ENCODE measurements around the gene DTNB. TPM values are rescaled to one million over a fixed set of nuclear protein-coding genes. Genes with fewer than 3 reads are reported as not detected.
"Not testable (repeated sequence)": the region's sequence is repeated elsewhere in the genome, so short reads cannot be mapped to it uniquely, and the experiment has no call there.

DTNB gene
- total RNA-seq, 1 experiment from 2014 or later: 19.6 TPM

DNA sequence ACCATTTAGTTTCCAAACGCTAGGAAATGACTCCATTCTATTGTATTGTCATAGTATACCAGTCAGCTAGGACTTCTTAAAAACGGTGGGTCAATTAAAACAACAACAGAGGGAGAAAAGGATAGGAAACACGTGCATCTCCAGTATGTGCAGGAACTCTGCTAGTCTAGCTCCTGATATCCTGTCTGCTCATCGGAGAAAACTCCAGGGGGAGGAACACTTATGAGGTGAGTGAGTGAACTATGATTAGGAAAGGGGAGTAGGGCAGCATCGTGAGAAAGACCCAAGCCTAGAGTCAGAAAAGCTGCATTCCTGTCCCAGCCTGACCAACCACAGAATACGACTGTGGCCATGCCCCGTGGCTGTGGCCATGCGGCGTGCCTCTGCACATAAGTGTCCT is 34.2 kb downstream of the DTNB start:
- POLR2A ChIA-PET (ENCODE audit: low non-redundant PET): no interaction called here
- BruUV-seq (replicated peaks): no TSS peak
- TF ChIP-seq, protein P1, sequence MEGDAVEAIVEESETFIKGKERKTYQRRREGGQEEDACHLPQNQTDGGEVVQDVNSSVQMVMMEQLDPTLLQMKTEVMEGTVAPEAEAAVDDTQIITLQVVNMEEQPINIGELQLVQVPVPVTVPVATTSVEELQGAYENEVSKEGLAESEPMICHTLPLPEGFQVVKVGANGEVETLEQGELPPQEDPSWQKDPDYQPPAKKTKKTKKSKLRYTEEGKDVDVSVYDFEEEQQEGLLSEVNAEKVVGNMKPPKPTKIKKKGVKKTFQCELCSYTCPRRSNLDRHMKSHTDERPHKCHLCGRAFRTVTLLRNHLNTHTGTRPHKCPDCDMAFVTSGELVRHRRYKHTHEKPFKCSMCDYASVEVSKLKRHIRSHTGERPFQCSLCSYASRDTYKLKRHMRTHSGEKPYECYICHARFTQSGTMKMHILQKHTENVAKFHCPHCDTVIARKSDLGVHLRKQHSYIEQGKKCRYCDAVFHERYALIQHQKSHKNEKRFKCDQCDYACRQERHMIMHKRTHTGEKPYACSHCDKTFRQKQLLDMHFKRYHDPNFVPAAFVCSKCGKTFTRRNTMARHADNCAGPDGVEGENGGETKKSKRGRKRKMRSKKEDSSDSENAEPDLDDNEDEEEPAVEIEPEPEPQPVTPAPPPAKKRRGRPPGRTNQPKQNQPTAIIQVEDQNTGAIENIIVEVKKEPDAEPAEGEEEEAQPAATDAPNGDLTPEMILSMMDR (conservative IDR thresholded peaks at IDR 0.05; ENCODE audit: low read depth, low read length): no peak
- no peak for TF ChIP-seq EZH2 (IDR thresholded peaks at IDR 0.05; ENCODE audit: borderline replicate concordance, low read depth, low read length, poor library complexity, severe bottlenecking)

DNA sequence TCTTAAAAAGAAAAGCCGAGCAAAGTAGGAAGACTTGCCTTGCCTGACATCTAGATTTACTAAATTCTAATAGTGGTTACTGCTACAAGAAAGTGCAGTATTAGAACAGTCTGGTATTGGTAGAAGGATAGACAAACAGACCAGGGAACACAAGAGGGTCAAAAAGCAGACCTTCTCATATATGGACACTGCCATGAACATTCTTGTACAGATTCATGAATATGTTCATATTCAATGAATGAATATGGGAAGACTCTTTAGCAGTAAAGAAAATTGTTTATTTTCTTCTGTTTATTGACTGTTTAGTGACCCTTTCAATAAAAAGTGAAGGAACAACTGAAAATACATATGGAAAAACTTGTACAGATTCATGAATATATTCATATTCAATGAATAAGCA is 37.6 kb downstream of the DTNB start:
- CTCF ChIA-PET: no interaction called here
- H3K27ac ChIP-seq (ENCODE audit: low read depth, low read length, poor library complexity, severe bottlenecking): no peak overlapping the region
- intact Hi-C loops (cut with micrococcal nuclease; ENCODE audit: unreplicated experiment): no loop called here
- no TSS peak for BruUV-seq (replicated peaks)
- no peaks in the 10 kb centered on the region for H3K4me1 ChIP-seq (ENCODE audit: insufficient read depth, low read length, poor library complexity, severe bottlenecking)
- TF ChIP-seq, protein P1 (conservative IDR thresholded peaks at IDR 0.05; ENCODE audit: low read depth, low read length): no peak
- TF ChIP-seq EZH2 (IDR thresholded peaks at IDR 0.05; ENCODE audit: borderline replicate concordance, low read depth, low read length, poor library complexity, severe bottlenecking): no peak
- H3K4me3 ChIP-seq (ENCODE audit: low read depth, low read length, poor library complexity, severe bottlenecking): no peak overlapping the region
- DNase-seq (ENCODE audit: low spot score): no peak
- no peaks in the 10 kb centered on the region for H3K9me3 ChIP-seq (ENCODE audit: low read depth, low read length, poor library complexity, severe bottlenecking)
- no peaks in the 10 kb centered on the region for H3K27me3 ChIP-seq (replicated peaks; ENCODE audit: insufficient read depth, low read depth, low read length, poor library complexity)
- H3K36me3 ChIP-seq (ENCODE audit: insufficient read depth, low read length, poor library complexity, severe bottlenecking): no peaks in the 10 kb centered on the region
- POLR2A ChIA-PET (ENCODE audit: low non-redundant PET): no interaction called here

More for the DNA sequence above, 34.2 kb downstream of the DTNB start:
- H3K27ac ChIP-seq (ENCODE audit: low read depth, low read length, poor library complexity, severe bottlenecking): no peak overlapping the region
- CTCF ChIA-PET: no interaction called here
- no peaks in the 10 kb centered on the region for H3K4me1 ChIP-seq (ENCODE audit: insufficient read depth, low read length, poor library complexity, severe bottlenecking)
- H3K4me3 ChIP-seq (ENCODE audit: low read depth, low read length, poor library complexity, severe bottlenecking): no peak overlapping the region
- no peaks in the 10 kb centered on the region for H3K36me3 ChIP-seq (ENCODE audit: insufficient read depth, low read length, poor library complexity, severe bottlenecking)
- no peak for DNase-seq (ENCODE audit: low spot score)
- intact Hi-C loops (cut with micrococcal nuclease; ENCODE audit: unreplicated experiment): no loop called here
- H3K9me3 ChIP-seq (ENCODE audit: low read depth, low read length, poor library complexity, severe bottlenecking): no peaks in the 10 kb centered on the region
- H3K27me3 ChIP-seq (replicated peaks; ENCODE audit: insufficient read depth, low read depth, low read length, poor library complexity): no peaks in the 10 kb centered on the region

DNA sequence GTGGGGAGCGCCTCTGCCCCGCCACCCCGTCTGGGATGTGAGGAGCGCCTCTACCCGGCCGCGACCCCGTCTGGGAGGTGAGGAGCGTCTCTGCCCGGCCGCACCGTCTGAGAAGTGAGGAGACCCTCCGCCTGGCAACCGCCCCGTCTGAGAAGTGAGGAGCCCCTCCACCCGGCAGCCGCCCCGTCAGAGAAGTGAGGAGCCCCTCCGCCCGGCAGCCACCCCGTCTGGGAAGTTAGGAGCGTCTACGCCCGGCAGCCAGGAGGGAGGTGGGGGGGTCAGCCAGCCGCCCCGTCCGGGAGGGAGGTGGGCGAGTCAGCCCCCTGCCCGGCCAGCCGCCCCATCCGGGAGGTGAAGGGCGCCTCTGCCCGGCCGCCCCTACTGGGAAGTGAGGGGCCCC is 39.6 kb downstream of the DTNB start:
- H3K36me3 ChIP-seq (ENCODE audit: insufficient read depth, low read length, poor library complexity, severe bottlenecking); intact Hi-C loops (cut with micrococcal nuclease; ENCODE audit: unreplicated experiment); POLR2A ChIA-PET (ENCODE audit: low non-redundant PET); CTCF ChIA-PET; DNase-seq (ENCODE audit: low spot score); H3K27ac ChIP-seq (ENCODE audit: low read depth, low read length, poor library complexity, severe bottlenecking); BruUV-seq (replicated peaks); H3K27me3 ChIP-seq (replicated peaks; ENCODE audit: insufficient read depth, low read depth, low read length, poor library complexity); H3K9me3 ChIP-seq (ENCODE audit: low read depth, low read length, poor library complexity, severe bottlenecking); H3K4me3 ChIP-seq (ENCODE audit: low read depth, low read length, poor library complexity, severe bottlenecking); H3K4me1 ChIP-seq (ENCODE audit: insufficient read depth, low read length, poor library complexity, severe bottlenecking): not testable (repeated sequence)

DNA sequence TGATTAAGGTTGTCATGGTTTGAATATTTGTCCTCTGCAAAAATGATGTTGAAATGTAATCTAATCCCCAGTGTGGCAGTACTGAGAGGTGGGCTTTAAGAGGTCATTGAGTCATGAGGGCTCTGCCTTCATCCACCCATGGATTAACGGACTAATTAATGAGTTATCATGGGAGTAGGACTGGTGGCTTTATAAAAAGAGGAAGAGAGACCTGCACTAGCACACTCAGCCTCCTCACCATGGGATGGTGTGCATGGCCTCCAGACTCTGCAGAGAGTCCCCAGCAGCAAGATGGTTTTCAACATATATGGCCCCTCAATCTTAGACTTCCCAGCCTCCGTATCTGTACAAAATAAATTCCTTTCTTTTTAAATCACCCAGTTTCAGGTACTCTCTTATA is 41.0 kb downstream of the DTNB start:
- H3K9me3 ChIP-seq (ENCODE audit: low read depth, low read length, poor library complexity, severe bottlenecking): no peaks in the 10 kb centered on the region
- CTCF ChIA-PET: no interaction called here
- POLR2A ChIA-PET (ENCODE audit: low non-redundant PET): no interaction called here
- H3K27me3 ChIP-seq (replicated peaks; ENCODE audit: insufficient read depth, low read depth, low read length, poor library complexity): no peaks in the 10 kb centered on the region
- no TSS peak for BruUV-seq (replicated peaks)
- no peak overlapping the region for H3K4me3 ChIP-seq (ENCODE audit: low read depth, low read length, poor library complexity, severe bottlenecking)
- no peak for TF ChIP-seq EZH2 (IDR thresholded peaks at IDR 0.05; ENCODE audit: borderline replicate concordance, low read depth, low read length, poor library complexity, severe bottlenecking)
- TF ChIP-seq, protein P1 (conservative IDR thresholded peaks at IDR 0.05; ENCODE audit: low read depth, low read length): no peak
- H3K36me3 ChIP-seq (ENCODE audit: insufficient read depth, low read length, poor library complexity, severe bottlenecking): no peaks in the 10 kb centered on the region
- H3K4me1 ChIP-seq (ENCODE audit: insufficient read depth, low read length, poor library complexity, severe bottlenecking): no peaks in the 10 kb centered on the region
- DNase-seq (ENCODE audit: low spot score): no peak
- H3K27ac ChIP-seq (ENCODE audit: low read depth, low read length, poor library complexity, severe bottlenecking): no peak overlapping the region
- intact Hi-C loops (cut with micrococcal nuclease; ENCODE audit: unreplicated experiment): no loop called here

Measured in A673 (cell line).